GM10266 (cell line): Measurements from ENCODE around the gene TTBK1.

Source experiments
- DNase-seq: peaks from one replicate; pipeline ENCODE4 v3.0.0; 2012; ENCODE audit errors: extremely low spot score
- TF ChIP-seq, protein P1 (sequence below): IDR thresholded peaks from 2 replicates; pipeline ENCODE4 v1.5.1; 2012; ENCODE audit warnings: mild to moderate bottlenecking, low read depth; ENCODE audit not compliant: control insufficient read depth, insufficient read depth; ENCODE audit errors: missing control alignments

TTBK1 gene

DNA sequence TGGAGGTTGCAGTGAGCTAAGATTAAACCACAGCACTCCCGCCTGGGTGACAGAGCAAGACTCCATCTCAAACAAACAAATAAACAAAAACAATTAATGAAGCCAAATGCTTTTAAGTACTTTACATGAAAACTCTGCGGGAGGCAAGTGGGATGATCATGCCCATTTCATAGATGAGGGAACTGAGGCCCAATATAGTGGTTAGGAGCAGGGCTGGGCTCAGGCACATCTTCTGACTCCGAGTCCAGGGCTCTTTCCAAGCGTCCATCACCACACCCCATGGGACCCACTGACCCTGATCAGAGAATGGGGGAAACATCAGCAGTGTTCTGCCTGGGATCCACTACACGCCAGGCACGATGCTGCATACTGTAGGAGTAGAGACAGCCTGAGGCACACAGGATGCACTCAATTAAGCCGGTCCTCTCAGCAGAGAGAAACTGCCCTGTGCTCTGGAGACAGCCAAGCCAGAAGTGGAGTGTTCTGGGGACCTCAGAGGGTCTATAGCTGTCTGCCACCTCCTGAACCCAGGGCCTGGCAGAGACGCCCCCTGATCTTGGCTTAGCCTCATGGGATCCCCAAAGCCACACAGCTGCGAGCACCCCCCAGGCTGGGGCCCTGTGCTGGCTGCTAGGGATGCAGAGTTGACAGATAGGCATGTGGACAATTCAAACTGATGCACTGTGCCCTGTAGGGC lies 13.5 kb downstream of the TTBK1 start:
- TF ChIP-seq, protein P1, sequence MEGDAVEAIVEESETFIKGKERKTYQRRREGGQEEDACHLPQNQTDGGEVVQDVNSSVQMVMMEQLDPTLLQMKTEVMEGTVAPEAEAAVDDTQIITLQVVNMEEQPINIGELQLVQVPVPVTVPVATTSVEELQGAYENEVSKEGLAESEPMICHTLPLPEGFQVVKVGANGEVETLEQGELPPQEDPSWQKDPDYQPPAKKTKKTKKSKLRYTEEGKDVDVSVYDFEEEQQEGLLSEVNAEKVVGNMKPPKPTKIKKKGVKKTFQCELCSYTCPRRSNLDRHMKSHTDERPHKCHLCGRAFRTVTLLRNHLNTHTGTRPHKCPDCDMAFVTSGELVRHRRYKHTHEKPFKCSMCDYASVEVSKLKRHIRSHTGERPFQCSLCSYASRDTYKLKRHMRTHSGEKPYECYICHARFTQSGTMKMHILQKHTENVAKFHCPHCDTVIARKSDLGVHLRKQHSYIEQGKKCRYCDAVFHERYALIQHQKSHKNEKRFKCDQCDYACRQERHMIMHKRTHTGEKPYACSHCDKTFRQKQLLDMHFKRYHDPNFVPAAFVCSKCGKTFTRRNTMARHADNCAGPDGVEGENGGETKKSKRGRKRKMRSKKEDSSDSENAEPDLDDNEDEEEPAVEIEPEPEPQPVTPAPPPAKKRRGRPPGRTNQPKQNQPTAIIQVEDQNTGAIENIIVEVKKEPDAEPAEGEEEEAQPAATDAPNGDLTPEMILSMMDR = no peak
- no peak for DNase-seq

GRCh38 chr6:43257367-43258145 lies 14.3 kb downstream of the TTBK1 start:
- no peak for DNase-seq
- TF ChIP-seq, protein P1 = no peak

DNA sequence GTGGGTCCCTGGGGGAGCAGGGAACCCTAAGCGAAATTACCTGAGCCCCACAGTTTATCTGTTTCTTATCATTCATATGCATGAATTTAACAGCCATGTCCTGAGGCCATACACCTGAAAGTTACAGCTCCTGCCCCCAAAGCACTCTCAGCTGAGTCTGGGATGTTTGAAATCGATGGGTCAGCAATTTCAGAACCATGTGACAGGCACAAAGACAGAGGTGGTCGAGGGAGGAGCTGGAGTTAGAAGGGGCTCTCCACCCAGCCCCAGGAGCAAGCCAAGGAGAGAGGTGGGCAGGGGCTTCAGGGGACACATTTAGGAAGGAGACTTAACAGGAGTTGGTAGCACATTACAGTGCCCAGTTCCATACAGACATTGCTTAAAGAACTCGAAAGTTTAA lies 14.9 kb downstream of the TTBK1 start:
- no peak for DNase-seq
- TF ChIP-seq, protein P1 = no peak

DNA sequence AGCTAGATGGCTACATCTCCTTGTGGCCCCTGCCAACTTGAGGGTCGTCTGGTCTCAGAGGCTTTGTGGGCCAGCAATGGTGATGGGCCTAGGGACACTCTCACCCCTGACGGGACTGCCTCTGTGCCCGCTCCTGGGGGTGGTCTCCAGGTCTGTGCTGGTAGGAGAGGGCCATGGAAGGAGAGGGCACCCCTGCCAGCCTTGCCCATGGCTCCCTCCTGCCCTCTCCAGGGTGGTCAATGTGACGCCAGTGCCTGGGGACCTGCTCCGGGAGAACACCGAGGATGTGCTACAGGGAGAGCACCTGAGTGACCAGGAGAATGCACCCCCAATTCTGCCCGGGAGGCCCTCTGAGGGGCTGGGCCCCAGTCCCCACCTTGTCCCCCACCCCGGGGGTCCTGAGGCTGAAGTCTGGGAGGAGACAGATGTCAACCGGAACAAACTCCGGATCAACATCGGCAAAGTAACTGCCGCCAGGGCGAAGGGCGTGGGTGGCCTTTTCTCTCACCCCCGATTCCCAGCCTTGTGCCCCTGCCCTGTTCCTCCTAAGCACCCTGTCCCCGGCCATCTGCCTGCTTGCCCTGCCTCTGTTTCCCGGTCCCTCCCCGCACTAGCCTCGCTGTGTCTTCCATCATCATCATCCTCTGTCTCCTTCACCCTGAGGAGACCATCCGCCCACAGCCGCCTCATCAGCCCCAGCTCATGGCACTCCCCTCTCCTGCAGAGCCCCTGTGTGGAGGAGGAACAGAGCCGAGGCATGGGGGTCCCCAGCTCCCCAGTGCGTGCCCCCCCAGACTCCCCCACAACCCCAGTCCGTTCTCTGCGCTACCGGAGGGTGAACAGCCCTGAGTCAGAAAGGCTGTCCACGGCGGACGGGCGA lies 15.8 kb downstream of the TTBK1 start:
- TF ChIP-seq, protein P1 = no peak
- DNase-seq = no peak

DNA sequence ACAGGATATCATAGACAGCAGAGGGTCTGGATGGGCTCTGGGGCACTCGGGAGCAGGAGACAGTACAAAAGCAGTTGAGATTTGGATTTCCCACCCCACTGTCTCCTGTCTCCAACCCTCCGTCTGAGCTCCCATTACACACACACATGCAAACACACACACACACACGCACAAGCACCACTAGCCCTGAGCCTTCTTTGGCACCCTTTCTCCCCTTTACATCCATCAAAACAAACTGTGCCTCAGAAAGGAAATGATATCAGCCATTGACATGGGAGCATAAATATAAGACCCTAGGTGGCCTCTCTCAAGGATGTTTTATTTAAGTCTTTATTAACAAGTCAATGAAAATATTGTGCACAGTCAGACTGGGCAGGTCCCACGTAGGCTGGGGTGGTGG lies 17.5 kb downstream of the TTBK1 start:
- DNase-seq = no peak
- TF ChIP-seq, protein P1 = no peak

- TF ChIP-seq, protein P1 = no peak
- DNase-seq = no peak
These were observed 17.9 kb downstream of the TTBK1 start for GRCh38 chr6:43261198-43261597.
